Measurements from ENCODE around the gene HSPA4L.

Gene HSPA4L

DNA sequence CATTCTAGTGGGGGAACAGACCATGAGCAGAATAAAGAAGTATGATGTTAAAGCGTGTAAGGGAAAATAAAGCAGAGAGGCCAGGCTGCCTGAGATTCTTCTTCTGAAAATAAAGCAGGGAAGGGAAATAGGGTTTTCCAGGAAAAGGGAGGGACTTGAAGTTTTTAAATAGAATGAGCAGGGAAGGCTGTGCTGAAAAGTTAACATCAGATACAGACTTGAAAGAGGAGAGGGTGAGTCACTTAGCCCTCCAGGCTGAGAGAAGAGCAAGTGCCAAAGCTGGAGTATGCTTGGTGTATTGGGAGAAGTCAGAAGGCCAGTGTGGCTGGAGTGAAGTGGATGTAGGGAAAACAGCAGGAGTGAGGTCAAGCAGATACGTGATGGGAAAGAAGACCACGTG is 88.6 kb downstream of the HSPA4L start:
- no peak for DNase-seq

DNA sequence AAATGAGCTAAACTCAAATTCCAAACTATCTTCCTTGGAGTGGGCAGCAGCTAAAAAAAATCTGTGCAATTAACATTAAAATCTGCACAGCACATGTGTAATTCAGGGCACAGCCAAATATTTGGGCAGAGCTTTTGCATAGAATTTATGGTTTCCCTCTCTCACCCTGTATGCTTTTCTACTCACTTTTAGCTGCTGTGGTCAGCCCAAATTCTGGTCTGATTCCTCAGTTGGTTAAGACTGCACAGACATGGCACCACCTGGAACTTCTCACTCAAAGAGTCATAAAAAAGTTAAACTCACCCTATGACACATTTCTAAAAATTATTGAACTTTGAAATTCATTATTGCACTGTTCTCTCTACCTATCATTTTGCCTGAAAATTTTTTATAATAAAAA is 93.7 kb downstream of the HSPA4L start:
- DNase-seq = no peak

DNA sequence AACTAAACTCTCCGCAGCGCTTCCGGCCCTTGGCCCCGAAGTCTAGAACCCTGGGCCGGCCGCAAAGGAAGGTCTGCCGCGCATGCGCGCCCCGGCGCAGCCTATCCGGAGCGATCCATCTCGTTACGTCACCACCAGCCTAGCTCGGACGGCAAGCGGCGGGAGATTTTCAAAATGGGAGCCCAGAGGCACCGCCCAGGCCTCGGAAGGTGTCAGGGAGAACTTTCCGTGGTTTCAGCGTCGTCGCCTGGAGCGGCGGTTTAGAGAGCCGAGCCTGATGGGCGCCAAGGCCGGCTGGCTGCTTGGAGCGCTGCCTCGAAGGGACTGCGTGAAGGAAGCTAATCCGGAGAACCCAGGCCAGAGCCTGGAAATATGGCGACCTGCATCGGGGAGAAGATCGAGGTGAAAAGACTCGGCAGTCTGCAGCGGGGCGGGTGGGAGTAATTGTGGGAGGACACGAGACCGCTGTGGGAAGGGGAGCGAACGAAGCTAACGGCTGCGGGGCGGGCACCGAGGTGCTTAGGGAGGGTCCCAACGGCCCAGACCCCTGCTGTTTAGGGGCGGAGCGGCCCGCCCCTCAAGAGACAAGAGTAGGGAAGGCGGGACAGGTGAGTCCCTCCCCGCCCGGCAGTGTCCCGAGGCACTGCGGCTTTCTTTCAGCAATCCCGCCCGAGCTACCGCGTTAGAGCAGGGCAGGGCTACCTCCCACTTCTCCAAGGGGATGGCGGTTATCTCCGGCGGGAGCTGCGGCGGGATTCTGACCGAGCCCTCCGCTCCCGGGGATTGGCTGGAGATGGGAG is 98.8 kb downstream of the HSPA4L start, which contains the start of gene PLK4:
PLK4 (plus strand) TSS at position 131 of the 800 bp plus-strand sequence; CDS start at position 373, 242 bp downstream.
- peak; percentile 93 for DNase-seq

DNA sequence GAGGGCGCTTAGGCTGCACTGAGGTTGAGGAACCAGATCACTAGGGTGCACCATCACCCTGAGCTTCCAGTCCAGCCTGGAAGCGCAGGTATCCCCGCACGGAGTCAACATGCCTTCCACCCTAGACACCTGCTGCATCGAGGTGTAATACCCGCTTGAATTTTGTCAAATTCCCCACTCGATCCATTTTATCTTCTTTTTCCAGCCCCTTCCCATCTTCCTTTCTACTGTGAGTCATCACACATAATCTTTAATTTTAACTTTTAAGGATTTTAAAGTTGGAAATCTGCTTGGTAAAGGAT is 99.4 kb downstream of the HSPA4L start:
- DNase-seq = no peak

DNA sequence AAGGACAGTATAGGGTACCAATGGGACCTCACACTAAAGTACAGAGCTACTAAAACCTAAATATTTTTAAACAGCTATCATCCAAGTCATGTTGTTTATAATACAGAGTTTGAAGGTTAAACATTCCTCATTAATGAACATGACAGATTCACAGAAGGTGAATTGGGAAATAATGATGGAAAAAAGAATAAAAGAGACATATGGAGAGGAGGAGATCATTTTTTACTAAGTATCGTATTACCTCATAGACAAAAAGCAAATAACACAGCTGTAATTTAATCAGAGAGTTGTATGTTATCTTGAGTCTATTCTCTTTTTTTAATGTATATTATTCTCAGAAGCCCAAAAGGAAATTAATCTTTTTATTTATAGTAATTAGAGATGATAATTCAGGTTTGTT is 106.4 kb downstream of the HSPA4L start:
- DNase-seq = no peak

DNA sequence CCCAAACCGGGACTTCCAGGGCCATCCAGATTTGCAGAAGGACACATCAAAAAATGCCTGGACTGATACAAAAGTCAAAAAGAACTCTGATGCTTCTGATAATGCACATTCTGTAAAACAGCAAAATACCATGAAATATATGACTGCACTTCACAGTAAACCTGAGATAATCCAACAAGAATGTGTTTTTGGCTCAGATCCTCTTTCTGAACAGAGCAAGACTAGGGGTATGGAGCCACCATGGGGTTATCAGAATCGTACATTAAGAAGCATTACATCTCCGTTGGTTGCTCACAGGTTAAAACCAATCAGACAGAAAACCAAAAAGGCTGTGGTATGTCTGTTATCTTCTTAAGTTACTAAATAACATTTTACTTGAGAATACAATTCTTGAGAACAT is 107.8 kb downstream of the HSPA4L start:
- DNase-seq = no peak

Data from DMS153 (cell line).